WI38 (cell line): ENCODE data around the gene PRKCZ.

Experiments used
- H3K4me3 ChIP-seq: 2 replicates; pipeline ENCODE4 v1.5.1; 2011; ENCODE audit warnings: low read depth, mild to moderate bottlenecking, control low read depth, low read length
- CTCF ChIP-seq: IDR thresholded peaks from 2 replicates; pipeline ENCODE4 v1.5.1; 2012; ENCODE audit warnings: low read depth, mild to moderate bottlenecking, control low read depth, low read length

PRKCZ gene

GRCh38 chr1:2095394-2095793 lies 45.2 kb downstream of the PRKCZ start:
- TF ChIP-seq CTCF: no peak
- no peak overlapping the region for H3K4me3 ChIP-seq

DNA sequence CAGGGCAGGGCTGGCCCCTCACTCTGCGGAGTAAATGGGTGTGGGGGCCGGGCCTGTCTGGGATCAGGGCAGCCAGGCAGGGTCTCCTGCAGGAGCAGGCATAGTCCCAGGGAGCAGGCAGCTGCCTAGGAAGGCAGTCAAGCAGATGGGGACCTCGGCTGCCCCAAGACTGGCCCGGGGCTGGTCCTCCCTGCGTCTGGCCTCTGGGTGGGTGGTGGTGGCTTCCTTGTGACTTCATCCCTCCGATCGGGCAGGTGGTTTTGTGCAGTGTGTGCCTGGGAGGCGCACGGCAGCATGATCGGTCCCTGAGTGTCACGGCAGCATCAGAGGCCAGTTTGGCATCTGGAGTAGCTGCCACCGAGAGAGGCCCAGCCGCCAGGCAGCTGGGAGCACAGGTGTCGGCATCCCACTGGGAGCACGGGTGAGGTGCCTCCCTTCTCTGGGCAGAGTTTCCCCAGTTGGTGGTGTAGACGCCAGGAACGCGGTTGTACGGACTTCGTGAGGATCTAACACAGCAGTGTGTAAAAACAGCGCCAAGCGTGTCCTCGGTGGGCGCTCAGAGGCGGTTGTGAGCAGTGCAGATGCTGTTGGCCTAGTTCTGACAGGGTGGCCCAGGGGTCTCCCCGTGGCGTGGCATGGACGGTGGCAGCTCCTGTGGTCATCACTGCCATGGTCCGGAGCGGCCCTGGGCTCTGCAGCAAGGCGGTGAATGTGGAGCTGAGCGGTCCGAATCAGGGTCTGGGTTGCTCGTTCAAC lies 45.9 kb downstream of the PRKCZ start:
- no peak for TF ChIP-seq CTCF
- H3K4me3 ChIP-seq: no peak overlapping the region

- TF ChIP-seq CTCF: no peak
Observed at GRCh38 chr1:2097386-2098300, 47.4 kb downstream of the PRKCZ start.

DNA sequence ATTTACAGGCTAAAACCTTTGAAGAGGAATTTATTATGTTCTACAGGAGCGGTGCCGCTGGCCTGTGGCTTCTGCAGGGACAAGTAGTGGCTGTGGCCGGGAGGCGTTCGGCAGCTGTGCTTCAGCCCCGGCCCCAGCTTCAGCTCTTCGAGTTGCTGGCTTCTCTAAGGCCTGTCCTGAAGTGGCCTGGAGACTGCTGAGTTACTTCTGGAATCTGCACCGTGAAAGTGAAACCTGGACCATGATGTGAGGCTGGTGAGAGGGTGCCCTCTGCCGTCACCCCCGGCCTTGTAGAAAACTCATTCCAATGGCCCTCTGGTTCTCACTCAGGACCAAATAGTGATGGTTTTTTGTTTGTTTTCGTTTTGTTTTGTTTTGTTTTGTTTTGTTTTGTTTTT lies 48.1 kb downstream of the PRKCZ start:
- H3K4me3 ChIP-seq: no peak overlapping the region
- no peak for TF ChIP-seq CTCF

More at GRCh38 chr1:2097386-2098300, 47.4 kb downstream of the PRKCZ start:
- no peak overlapping the region for H3K4me3 ChIP-seq

- no peak overlapping the region for H3K4me3 ChIP-seq
- no peak for TF ChIP-seq CTCF
Observed at GRCh38 chr1:2098839-2099785, 48.9 kb downstream of the PRKCZ start.

DNA sequence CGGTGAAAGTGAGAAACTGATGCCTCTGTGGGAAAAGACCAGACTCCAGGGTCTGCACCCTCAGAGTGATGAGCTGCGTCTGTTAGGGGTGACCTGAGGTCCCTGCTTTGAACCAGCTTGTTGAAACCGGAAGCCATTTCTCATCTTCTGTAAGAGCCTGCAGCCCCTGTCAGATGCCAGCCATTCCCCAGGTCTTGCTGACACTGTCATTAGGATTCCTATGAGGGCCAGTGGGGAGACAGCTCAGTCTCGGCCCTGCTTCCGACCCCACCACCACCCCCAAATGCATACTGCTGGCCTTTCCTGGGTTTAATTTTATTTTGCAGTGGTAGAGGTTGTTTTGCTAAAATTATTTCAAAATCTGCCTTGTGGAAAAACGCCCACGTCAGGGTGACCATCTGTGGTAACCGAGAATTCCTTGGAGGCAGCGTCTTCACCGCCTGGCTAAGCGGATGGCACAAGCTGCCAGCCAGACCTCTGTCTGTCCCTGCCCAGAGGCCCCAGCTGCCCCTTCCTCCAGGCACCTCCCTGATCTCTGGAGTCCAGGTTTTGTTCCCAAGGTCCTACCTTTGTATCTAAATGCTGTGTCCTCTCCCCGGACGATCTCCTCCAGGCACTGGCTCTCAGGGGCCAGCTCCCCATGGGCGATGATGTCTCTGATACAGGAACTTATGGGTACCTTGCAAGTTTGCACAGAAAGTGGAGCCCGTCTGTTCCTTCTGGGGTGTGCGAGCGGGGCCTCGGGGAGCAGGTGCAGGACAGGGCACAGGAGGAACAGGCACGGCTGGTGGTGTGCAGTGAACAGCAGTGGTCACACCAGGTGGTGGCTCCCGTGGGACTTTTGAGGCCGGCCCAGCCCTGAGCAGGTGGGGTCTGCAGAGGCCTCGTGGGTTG lies 49.9 kb downstream of the PRKCZ start:
- TF ChIP-seq CTCF: no peak
- no peak overlapping the region for H3K4me3 ChIP-seq
